Trophoblast cell (in vitro differentiated cells and primary cell): ENCODE results near the gene FBXW4.

Experiments
- DNase-seq, 2 donors: peaks; one replicate each; pipeline ENCODE4 v3.0.0-alpha.2; 2016
- H2AFZ ChIP-seq: 2 replicates; pipeline ENCODE4 v1.6.1; 2013; ENCODE audit warnings: low read length, moderate library complexity, mild to moderate bottlenecking; ENCODE audit not compliant: insufficient read depth, poor library complexity
- H2AK5ac ChIP-seq: 2 replicates; pipeline ENCODE4 v1.6.1; 2013; ENCODE audit warnings: mild to moderate bottlenecking, low read length
- H2BK120ac ChIP-seq: 2 replicates; pipeline ENCODE4 v1.6.1; 2013; ENCODE audit warnings: low read length, mild to moderate bottlenecking, moderate library complexity; ENCODE audit not compliant: insufficient read depth, poor library complexity
- H2BK12ac ChIP-seq: 2 replicates; pipeline ENCODE4 v1.6.1; 2013; ENCODE audit warnings: mild to moderate bottlenecking, low read length, moderate library complexity
- H2BK5ac ChIP-seq: 2 replicates; pipeline ENCODE4 v1.6.1; 2013; ENCODE audit warnings: low read length, low read depth, moderate library complexity, mild to moderate bottlenecking; ENCODE audit not compliant: poor library complexity
- H3K14ac ChIP-seq: 2 replicates; pipeline ENCODE4 v1.6.1; 2013; ENCODE audit warnings: mild to moderate bottlenecking, low read length
- H3K18ac ChIP-seq: 2 replicates; pipeline ENCODE4 v1.6.1; 2013; ENCODE audit warnings: mild to moderate bottlenecking, low read length
- H3K23ac ChIP-seq: 2 replicates; pipeline ENCODE4 v1.6.1; 2013; ENCODE audit warnings: low read length
- H3K27ac ChIP-seq: 2 replicates; pipeline ENCODE4 v1.5.1; 2013; ENCODE audit warnings: low read depth, mild to moderate bottlenecking, inconsistent platforms, low read length, moderate library complexity
- H3K27me3 ChIP-seq: 2 replicates; pipeline ENCODE4 v1.6.1; 2013; ENCODE audit warnings: inconsistent platforms, mild to moderate bottlenecking, low read length, moderate library complexity; ENCODE audit not compliant: insufficient read depth
- H3K36me3 ChIP-seq, 2 experiments: 1 replicate in 1 of 2; 2 replicates in 1 of 2; pipeline ENCODE4 v1.6.1; 2013; ENCODE audit warnings: low read length in 2 of 2, mild to moderate bottlenecking in 2 of 2, moderate library complexity in 1 of 2; ENCODE audit not compliant: insufficient read depth in 2 of 2, control insufficient read depth in 1 of 2
- H3K4ac ChIP-seq: 2 replicates; pipeline ENCODE4 v1.6.1; 2013; ENCODE audit warnings: low read depth, mild to moderate bottlenecking, low read length, moderate library complexity
- H3K4me1 ChIP-seq, 2 experiments: 1 replicate in 1 of 2; 2 replicates in 1 of 2; pipeline ENCODE4 v1.6.1; 2013; ENCODE audit warnings: low read length in 2 of 2, mild to moderate bottlenecking in 2 of 2, moderate library complexity in 1 of 2; ENCODE audit not compliant: insufficient read depth in 2 of 2, control insufficient read depth in 1 of 2
- H3K4me2 ChIP-seq: 2 replicates; pipeline ENCODE4 v1.6.1; 2013; ENCODE audit warnings: inconsistent platforms, mild to moderate bottlenecking, low read length, moderate library complexity
- H3K4me3 ChIP-seq: 2 replicates; pipeline ENCODE4 v1.5.1; 2013; ENCODE audit warnings: mild to moderate bottlenecking, low read depth, low read length, inconsistent platforms
- H3K79me1 ChIP-seq: one replicate; pipeline ENCODE4 v1.6.1; 2013; ENCODE audit warnings: low read length
- H3K79me2 ChIP-seq: 2 replicates; pipeline ENCODE4 v1.6.1; 2013; ENCODE audit warnings: low read length, mild to moderate bottlenecking; ENCODE audit not compliant: control insufficient read depth, insufficient read depth, poor library complexity
- H3K9ac ChIP-seq: 2 replicates; pipeline ENCODE4 v1.6.1; 2013; ENCODE audit warnings: mild to moderate bottlenecking, low read length
- H3K9me3 ChIP-seq: 2 replicates; pipeline ENCODE4 v1.6.1; 2013; ENCODE audit warnings: low read depth, mild to moderate bottlenecking, control low read depth, inconsistent platforms, low read length; ENCODE audit not compliant: insufficient read depth
- H4K12ac ChIP-seq: 2 replicates; pipeline ENCODE4 v1.6.1; 2013; ENCODE audit warnings: low read depth, mild to moderate bottlenecking, low read length, moderate library complexity
- H4K8ac ChIP-seq: 2 replicates; pipeline ENCODE4 v1.6.1; 2013; ENCODE audit warnings: low read depth, mild to moderate bottlenecking, low read length, moderate library complexity
- H4K91ac ChIP-seq: one replicate; pipeline ENCODE4 v1.6.1; 2013; ENCODE audit warnings: low read depth, mild to moderate bottlenecking, low read length, moderate library complexity
- WGBS: extraction: QIAGEN DNeasy Blood & Tissue Kit; methylation state at CpG from one replicate; pipeline ENCODE4 v1.1.7; 2013; ENCODE audit warnings: missing lambda C conversion rate; ENCODE audit not compliant: insufficient read length, insufficient coverage; ENCODE audit errors: extremely low coverage; 5-methylcytosine and 5-hydroxymethylcytosine counted together

Gene FBXW4

GRCh38 chr10:101623528-101623927 lies 71.4 kb downstream of the FBXW4 start:
- no CpG with 5 or more reads among the region's 1 CpG for WGBS

GRCh38 chr10:101619983-101620382 lies 75.0 kb downstream of the FBXW4 start:
- Histone ChIP-seq H3K79me2 (no peaks in the 10 kb centered on the region), H3K9ac (no peak overlapping the region), H3K79me1 (no peaks in the 10 kb centered on the region), H4K8ac (no peak overlapping the region), H3K18ac (no peak overlapping the region), H3K4ac (no peak overlapping the region), H3K23ac (no peak overlapping the region), H3K27me3 (no peaks in the 10 kb centered on the region), H4K12ac (no peak overlapping the region), H3K4me2 (no peak overlapping the region), H3K4me3 (no peak overlapping the region), H2AFZ (no peak overlapping the region), H2BK12ac (no peak overlapping the region), H3K14ac (no peak overlapping the region), H4K91ac (no peak overlapping the region), H2BK120ac (no peak overlapping the region), H3K27ac (no peak overlapping the region), H3K4me1 (peaks cover 0 to 2% of the 10 kb centered on the region in 2 experiments), H3K9me3 (peaks cover 3% of the 10 kb centered on the region), H2BK5ac (no peak overlapping the region), H2AK5ac (no peak overlapping the region), H3K36me3 (peaks cover 4 to 15% of the 10 kb centered on the region in 2 experiments)
- no peak for DNase-seq
- no CpG with 5 or more reads among the region's 6 CpGs for WGBS

More at GRCh38 chr10:101623528-101623927, 71.4 kb downstream of the FBXW4 start:
- DNase-seq, result peak in 1 of 2 donors; percentile 35
- no peaks in the 10 kb centered on the region for H3K4me1 ChIP-seq
- no peak overlapping the region for H3K18ac ChIP-seq
- no peak overlapping the region for H2BK12ac ChIP-seq
- H3K9me3 ChIP-seq, result no peaks in the 10 kb centered on the region
- no peak overlapping the region for H3K9ac ChIP-seq
- no peak overlapping the region for H4K8ac ChIP-seq
- H3K4ac ChIP-seq, result no peak overlapping the region
- no peak overlapping the region for H2AFZ ChIP-seq
- H3K4me2 ChIP-seq, result no peak overlapping the region
- no peak overlapping the region for H3K4me3 ChIP-seq
- no peak overlapping the region for H2BK120ac ChIP-seq
- no peak overlapping the region for H4K91ac ChIP-seq
- no peak overlapping the region for H2AK5ac ChIP-seq
- no peak overlapping the region for H3K14ac ChIP-seq
- H3K23ac ChIP-seq, result no peak overlapping the region
- H3K27ac ChIP-seq, result no peak overlapping the region
- no peak overlapping the region for H2BK5ac ChIP-seq
- no peak overlapping the region for H4K12ac ChIP-seq
- H3K27me3 ChIP-seq, result no peaks in the 10 kb centered on the region
- no peaks in the 10 kb centered on the region for H3K79me1 ChIP-seq
- peaks cover 0 to 7% of the 10 kb centered on the region in 2 experiments for H3K36me3 ChIP-seq
- no peaks in the 10 kb centered on the region for H3K79me2 ChIP-seq

- H3K9ac ChIP-seq, result no peak overlapping the region
- no peak overlapping the region for H2BK12ac ChIP-seq
- no peak overlapping the region for H3K23ac ChIP-seq
- H3K79me2 ChIP-seq, result no peaks in the 10 kb centered on the region
- H3K18ac ChIP-seq, result no peak overlapping the region
- H4K8ac ChIP-seq, result no peak overlapping the region
- no peak overlapping the region for H4K12ac ChIP-seq
- H3K4me3 ChIP-seq, result no peak overlapping the region
- H3K4ac ChIP-seq, result no peak overlapping the region
- H3K27me3 ChIP-seq, result no peaks in the 10 kb centered on the region
- no peak overlapping the region for H2AFZ ChIP-seq
- H3K14ac ChIP-seq, result no peak overlapping the region
- H2BK120ac ChIP-seq, result no peak overlapping the region
- peaks cover 3% of the 10 kb centered on the region for H3K9me3 ChIP-seq
- H3K79me1 ChIP-seq, result no peaks in the 10 kb centered on the region
- H3K4me2 ChIP-seq, result no peak overlapping the region
- H3K36me3 ChIP-seq, result peaks cover 4 to 13% of the 10 kb centered on the region in 2 experiments
- H2BK5ac ChIP-seq, result no peak overlapping the region
- H3K27ac ChIP-seq, result no peak overlapping the region
- WGBS, result no CpG with 5 or more reads among the region's 2 CpGs
- no peak for DNase-seq
- no peak overlapping the region for H4K91ac ChIP-seq
- peaks cover 0 to 2% of the 10 kb centered on the region in 2 experiments for H3K4me1 ChIP-seq
- H2AK5ac ChIP-seq, result no peak overlapping the region
Measured at GRCh38 chr10:101618871-101619270, 76.1 kb downstream of the FBXW4 start.

- no CpG with 5 or more reads among the region's 4 CpGs for WGBS
- no peak overlapping the region for H3K4me2 ChIP-seq
- DNase-seq, result no peak
Measured at GRCh38 chr10:101617824-101618568, 77.0 kb downstream of the FBXW4 start.

More at GRCh38 chr10:101617824-101618568, 77.0 kb downstream of the FBXW4 start:
- Histone ChIP-seq H4K12ac (no peak overlapping the region), H4K91ac (no peak overlapping the region), H3K27me3 (no peaks in the 10 kb centered on the region), H3K27ac (no peak overlapping the region), H2BK12ac (no peak overlapping the region), H3K14ac (no peak overlapping the region), H3K4me3 (no peak overlapping the region), H2AFZ (no peak overlapping the region), H3K4ac (no peak overlapping the region), H3K79me1 (no peaks in the 10 kb centered on the region), H3K4me1 (peaks cover 0 to 2% of the 10 kb centered on the region in 2 experiments), H4K8ac (no peak overlapping the region), H3K36me3 (peaks cover 4 to 13% of the 10 kb centered on the region in 2 experiments), H3K9me3 (peaks cover 3% of the 10 kb centered on the region), H3K9ac (no peak overlapping the region), H3K23ac (no peak overlapping the region), H2BK120ac (no peak overlapping the region), H2BK5ac (no peak overlapping the region), H3K79me2 (no peaks in the 10 kb centered on the region), H3K18ac (no peak overlapping the region), H2AK5ac (no peak overlapping the region)
